ENCODE measurements around the gene MKNK1. TPM values are rescaled to one million over a fixed set of nuclear protein-coding genes. Genes with fewer than 3 reads are reported as not detected.

The MKNK1 gene
- total RNA-seq, 1 experiment from 2014 or later, result 12.9 TPM

DNA sequence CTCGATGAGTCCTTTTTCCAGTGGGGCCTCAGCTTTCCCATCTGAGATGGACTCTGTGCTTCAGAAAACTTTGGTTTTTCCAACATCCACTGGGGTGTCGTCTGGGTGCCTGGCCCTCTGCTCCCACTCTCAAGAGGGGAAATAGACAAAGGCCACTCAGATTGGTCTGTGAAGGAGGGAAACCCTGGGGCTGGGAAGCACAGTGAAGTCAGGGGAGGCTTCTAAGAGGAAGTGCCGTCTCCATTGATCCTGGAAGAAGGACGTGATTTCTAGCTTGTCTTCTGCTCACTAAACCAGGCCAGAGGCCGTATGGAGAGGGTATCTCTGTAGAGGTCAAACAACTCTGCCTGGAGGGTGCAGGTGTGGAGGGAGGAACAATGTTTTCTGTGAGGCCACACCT, 57.9 kb downstream of the MKNK1 start:
- Histone ChIP-seq H2AK5ac (ENCODE audit: insufficient read length, low read length) (no peak overlapping the region), H2BK20ac (ENCODE audit: low read depth, low read length, poor library complexity, severe bottlenecking) (no peak overlapping the region), H3K27ac (ENCODE audit: insufficient read length, low read depth, low read length) (no peak overlapping the region), H3T11ph (ENCODE audit: low read length) (no peak overlapping the region), H3K56ac (ENCODE audit: insufficient read length, low read depth, low read length) (no peak overlapping the region), H3K9me3 (ENCODE audit: control insufficient read depth, low read depth, low read length) (no peaks in the 10 kb centered on the region), H3K18ac (ENCODE audit: insufficient read length, low read depth, low read length) (no peak overlapping the region), H3K23me2 (ENCODE audit: insufficient read length, low read depth, low read length, poor library complexity, severe bottlenecking) (peaks cover 11% of the 10 kb centered on the region), H3K79me1 (ENCODE audit: insufficient read depth, low read depth, low read length, poor library complexity, severe bottlenecking) (no peaks in the 10 kb centered on the region), H3K79me2 (ENCODE audit: insufficient read depth, low read length) (no peaks in the 10 kb centered on the region), H3K27me3 (ENCODE audit: insufficient read depth, low read length) (peaks cover 36% of the 10 kb centered on the region), H3K23ac (ENCODE audit: insufficient read length, low read depth, low read length) (no peak overlapping the region), H3K4ac (ENCODE audit: low read depth, low read length) (no peak overlapping the region), H3K4me1 (ENCODE audit: insufficient read depth, low read length) (peaks cover 2% of the 10 kb centered on the region; the same call in 1 of the 2 replicates), H3K14ac (ENCODE audit: insufficient read depth, low read length) (no peak overlapping the region), H2BK12ac (ENCODE audit: insufficient read length, low read depth, low read length) (no peak overlapping the region), H2BK120ac (ENCODE audit: low read depth, low read length, poor library complexity, severe bottlenecking) (no peak overlapping the region), H4K91ac (ENCODE audit: insufficient read length, low read depth, low read length) (no peak overlapping the region), H2AFZ (ENCODE audit: low read length) (no peak overlapping the region), H4K20me1 (ENCODE audit: control insufficient read depth, insufficient read depth, insufficient read length) (no peaks in the 10 kb centered on the region), H2BK5ac (ENCODE audit: insufficient read length, low read length) (no peak overlapping the region), H4K8ac (replicated peaks; ENCODE audit: insufficient read length, low read depth, low read length) (no peak overlapping the region), H3K4me2 (ENCODE audit: insufficient read depth, insufficient read length, low read length) (no peak overlapping the region), H4K5ac (ENCODE audit: insufficient read length, low read depth, low read length) (no peak overlapping the region), H3K9ac (ENCODE audit: extremely low read depth, insufficient read length, low read length) (no peak overlapping the region), H2BK15ac (ENCODE audit: low read depth, low read length) (no peak overlapping the region)
- H3K4me3 Mint-ChIP-seq, result no peak overlapping the region
- peaks cover 69% of the 10 kb centered on the region for H3K27me3 Mint-ChIP-seq (ENCODE audit: low read depth)
- no peak overlapping the region for H3K27ac Mint-ChIP-seq
- H3K36me3 Mint-ChIP-seq (ENCODE audit: insufficient read depth in 1 of 3, low read depth in 3 of 3), result no peaks in the 10 kb centered on the region; a peak in 1 of 7 replicates
- DNase-seq, result no peak
- peaks cover 28 to 45% of the 10 kb centered on the region in 2 experiments for H3K4me1 Mint-ChIP-seq
- no CpG with 5 or more reads among the region's 5 CpGs for WGBS (ENCODE audit: extremely low coverage, insufficient read length, low lambda C conversion rate)
- TF ChIP-seq, protein P1, sequence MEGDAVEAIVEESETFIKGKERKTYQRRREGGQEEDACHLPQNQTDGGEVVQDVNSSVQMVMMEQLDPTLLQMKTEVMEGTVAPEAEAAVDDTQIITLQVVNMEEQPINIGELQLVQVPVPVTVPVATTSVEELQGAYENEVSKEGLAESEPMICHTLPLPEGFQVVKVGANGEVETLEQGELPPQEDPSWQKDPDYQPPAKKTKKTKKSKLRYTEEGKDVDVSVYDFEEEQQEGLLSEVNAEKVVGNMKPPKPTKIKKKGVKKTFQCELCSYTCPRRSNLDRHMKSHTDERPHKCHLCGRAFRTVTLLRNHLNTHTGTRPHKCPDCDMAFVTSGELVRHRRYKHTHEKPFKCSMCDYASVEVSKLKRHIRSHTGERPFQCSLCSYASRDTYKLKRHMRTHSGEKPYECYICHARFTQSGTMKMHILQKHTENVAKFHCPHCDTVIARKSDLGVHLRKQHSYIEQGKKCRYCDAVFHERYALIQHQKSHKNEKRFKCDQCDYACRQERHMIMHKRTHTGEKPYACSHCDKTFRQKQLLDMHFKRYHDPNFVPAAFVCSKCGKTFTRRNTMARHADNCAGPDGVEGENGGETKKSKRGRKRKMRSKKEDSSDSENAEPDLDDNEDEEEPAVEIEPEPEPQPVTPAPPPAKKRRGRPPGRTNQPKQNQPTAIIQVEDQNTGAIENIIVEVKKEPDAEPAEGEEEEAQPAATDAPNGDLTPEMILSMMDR (conservative IDR thresholded peaks at IDR 0.05), result no peak
- H3K9me3 Mint-ChIP-seq, result no peaks in the 10 kb centered on the region

All from H9 (cell line).